T47D (cell line): Measurements from ENCODE around the gene POU2F2.

Source experiments
- DNase-seq, 2 experiments: peaks; one replicate each; pipeline versions ENCODE4 v3.0.0 to v3.0.0-alpha.2; 2011 to 2012; ENCODE audit warnings: low read depth in 1 of 2, low spot score in 1 of 2
- JUND ChIP-seq: IDR thresholded peaks from 2 replicates; pipeline ENCODE4 v1.6.1; 2012; ENCODE audit warnings: low read depth
- in situ Hi-C: cut with HindIII; loops from 2 replicates; pipeline ENCODE4 v1.10.0; 2016; ENCODE audit warnings: low sequenced_read_pairs, low pct_unique_long_range_greater_than_20kb

Gene POU2F2

GRCh38 chr19:42169486-42170413 is 37.5 kb upstream of the POU2F2 start:
- in situ Hi-C loops, result no loop called here
- DNase-seq, result no peak
- no peak for TF ChIP-seq JUND

DNA sequence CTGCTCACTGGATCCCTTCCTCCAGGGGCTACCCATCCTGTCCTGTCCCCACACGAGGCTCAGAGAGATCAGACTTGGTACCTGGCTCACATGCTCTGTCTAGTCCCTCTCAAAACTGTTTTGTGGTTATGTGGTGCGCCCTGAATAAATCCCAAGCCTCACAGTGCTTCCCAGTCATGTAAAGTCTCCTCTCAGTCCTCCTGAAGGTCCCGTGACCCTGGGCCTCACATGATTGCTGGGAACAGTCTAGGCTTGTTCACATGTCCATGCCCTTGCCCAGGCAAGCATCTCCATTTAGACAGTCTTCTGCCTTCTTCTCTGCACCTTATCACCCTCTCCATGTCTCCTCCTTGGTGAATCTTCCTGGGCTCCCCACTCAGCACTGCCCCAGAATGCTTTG is 36.0 kb upstream of the POU2F2 start:
- in situ Hi-C loops, result no loop called here
- DNase-seq, result no peak
- TF ChIP-seq JUND, result no peak

GRCh38 chr19:42166316-42166715 is 34.1 kb upstream of the POU2F2 start:
- TF ChIP-seq JUND, result no peak
- no peak for DNase-seq
- in situ Hi-C loops, result no loop called here

DNA sequence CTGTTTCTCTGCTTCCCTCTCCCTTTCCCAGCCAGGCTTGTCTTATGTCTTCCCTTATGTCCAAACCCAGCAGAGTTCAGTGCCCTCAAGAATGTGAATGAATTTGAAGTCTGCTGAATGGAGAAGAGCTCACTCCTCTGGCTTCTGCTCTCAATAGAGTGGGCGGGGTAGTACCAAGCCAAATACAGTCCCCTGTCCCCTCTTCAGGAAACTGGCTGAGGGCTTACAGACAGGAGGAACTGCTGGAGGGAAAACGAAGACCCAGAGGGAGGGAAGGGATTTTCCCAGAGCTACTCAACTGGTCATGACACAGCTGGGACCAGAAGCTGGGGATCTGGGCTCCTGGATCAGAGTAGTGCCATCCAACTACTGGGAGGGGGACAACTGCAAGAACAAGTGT is 32.9 kb upstream of the POU2F2 start:
- in situ Hi-C loops, result no loop called here
- TF ChIP-seq JUND, result no peak
- no peak for DNase-seq

DNA sequence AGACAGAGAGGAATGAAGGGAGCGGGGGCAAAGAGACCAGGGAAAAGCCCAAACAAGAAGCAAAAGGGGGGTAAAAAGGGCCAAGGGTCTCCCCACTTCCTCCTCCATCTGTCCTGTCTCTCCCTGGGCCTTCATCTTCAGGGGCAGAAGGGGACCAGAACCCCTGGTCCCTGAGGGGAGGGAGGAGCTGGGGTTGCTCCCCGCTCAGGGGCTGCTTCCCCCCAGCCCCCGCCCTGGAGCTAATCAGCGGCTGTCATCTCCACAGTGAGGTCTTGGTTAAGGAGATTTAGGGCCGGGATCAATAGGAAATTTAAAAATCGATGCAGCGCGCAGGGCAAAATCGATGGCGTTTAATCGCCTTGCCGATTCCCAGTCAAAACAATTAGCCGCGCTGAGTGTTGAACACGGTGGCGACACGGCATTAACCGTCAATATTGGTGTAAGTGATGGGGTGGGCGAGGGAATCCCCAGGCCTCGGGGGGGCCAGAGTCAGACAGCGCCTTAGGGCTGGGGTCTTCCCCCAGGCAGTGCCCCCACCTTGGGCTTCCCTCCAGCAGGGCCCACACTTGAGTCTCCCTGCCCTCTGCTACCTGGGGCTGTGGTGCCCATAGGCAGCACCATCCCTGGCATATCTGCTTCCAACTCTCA is 29.5 kb upstream of the POU2F2 start:
- in situ Hi-C loops, result no loop called here
- no peak for TF ChIP-seq JUND
- DNase-seq, result no peak

- DNase-seq, result no peak
- TF ChIP-seq JUND, result no peak
- in situ Hi-C loops, result no loop called here
Measured at GRCh38 chr19:42159942-42160341, 27.7 kb upstream of the POU2F2 start.

- in situ Hi-C loops, result no loop called here
- no peak for DNase-seq
- TF ChIP-seq JUND, result no peak
Measured at GRCh38 chr19:42158926-42159325, 26.7 kb upstream of the POU2F2 start.

GRCh38 chr19:42156571-42156970 is 24.3 kb upstream of the POU2F2 start:
- TF ChIP-seq JUND, result no peak
- in situ Hi-C loops, result no loop called here
- DNase-seq, result no peak

DNA sequence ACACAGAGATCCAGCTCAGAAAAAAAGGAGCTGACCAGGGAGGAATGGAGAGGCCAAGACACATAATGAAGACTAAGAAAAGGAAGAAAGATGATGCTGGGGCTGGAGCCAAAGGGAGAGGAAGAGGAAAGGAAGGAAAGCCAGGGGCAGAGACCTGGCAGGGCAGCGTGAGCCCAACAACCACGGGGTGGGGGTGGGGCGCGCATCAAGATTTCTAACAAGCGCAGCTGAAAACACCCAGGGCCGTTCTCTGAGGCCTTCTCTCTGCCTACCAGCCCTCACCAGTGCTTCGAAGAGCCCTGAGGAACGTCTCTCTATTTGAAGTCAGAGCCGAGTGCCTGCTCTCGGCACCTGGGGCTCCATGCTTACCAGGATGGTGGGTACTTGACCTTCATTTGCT is 23.6 kb upstream of the POU2F2 start:
- in situ Hi-C loops, result no loop called here
- no peak for DNase-seq
- TF ChIP-seq JUND, result no peak

- in situ Hi-C loops, result no loop called here
- no peak for TF ChIP-seq JUND
- no peak for DNase-seq
Measured at GRCh38 chr19:42154471-42155323, 22.5 kb upstream of the POU2F2 start.

GRCh38 chr19:42153672-42154433 is 21.6 kb upstream of the POU2F2 start:
- no peak for DNase-seq
- TF ChIP-seq JUND, result no peak
- in situ Hi-C loops, result no loop called here

- in situ Hi-C loops, result no loop called here
- TF ChIP-seq JUND, result no peak
- no peak for DNase-seq
Measured at GRCh38 chr19:42152910-42153671, 20.8 kb upstream of the POU2F2 start.
